CD4-positive, alpha-beta T cell treated with Interleukin-17A for 4 hours (primary cell): Measurements from ENCODE around the gene ATAD1.
"Not testable (repeated sequence)": the region's sequence is repeated elsewhere in the genome, so short reads cannot be mapped to it uniquely, and the experiment has no call there.

ENCODE experiments used
- DNase-seq: peaks from one replicate; pipeline ENCODE4 v3.0.0-alpha.2; 2020; ENCODE audit warnings: mixed read lengths

Gene ATAD1

DNA sequence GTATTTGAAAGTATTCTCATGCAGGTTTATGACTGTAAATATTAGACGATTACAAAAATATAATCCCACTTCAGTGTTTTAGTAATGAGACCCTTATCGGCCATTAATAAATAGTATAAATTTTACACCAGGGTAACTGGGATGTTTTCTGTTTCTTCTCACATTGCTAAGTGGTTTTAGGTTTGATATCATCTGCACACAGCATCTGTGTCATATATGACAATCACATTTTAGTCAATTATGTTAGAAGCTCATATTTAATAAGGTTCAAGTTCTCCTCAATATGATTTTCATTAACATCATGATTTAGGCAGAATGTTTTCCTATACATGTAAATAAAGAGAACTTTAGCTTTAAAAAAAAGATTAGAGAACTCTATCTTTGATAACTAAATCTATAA, 66.8 kb downstream of the ATAD1 start:
- DNase-seq: no peak

GRCh38 chr10:87750817-87751216, 67.2 kb downstream of the ATAD1 start:
- no peak for DNase-seq

GRCh38 chr10:87750001-87750671, 67.9 kb downstream of the ATAD1 start:
- DNase-seq: no peak

DNA sequence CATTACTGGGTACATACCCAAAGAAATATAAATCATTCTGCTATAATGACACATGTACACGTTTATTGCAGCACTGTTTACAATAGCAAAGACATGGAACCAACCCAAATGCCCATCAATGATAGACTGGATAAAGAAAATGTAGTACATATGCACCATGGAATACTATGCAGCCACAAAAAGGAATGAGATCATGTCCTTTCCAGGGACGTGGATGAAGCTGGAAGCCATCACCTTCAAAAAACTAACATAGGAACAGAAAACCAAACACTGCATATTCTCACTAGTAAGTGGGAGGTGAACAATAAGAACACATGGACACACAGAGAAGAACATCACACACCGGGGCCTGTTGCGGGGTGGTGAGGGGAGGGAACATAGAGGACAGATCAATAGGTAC, 69.8 kb downstream of the ATAD1 start:
- DNase-seq: not testable (repeated sequence)

- no peak for DNase-seq
These were observed 71.1 kb downstream of the ATAD1 start for GRCh38 chr10:87746911-87747310.

DNA sequence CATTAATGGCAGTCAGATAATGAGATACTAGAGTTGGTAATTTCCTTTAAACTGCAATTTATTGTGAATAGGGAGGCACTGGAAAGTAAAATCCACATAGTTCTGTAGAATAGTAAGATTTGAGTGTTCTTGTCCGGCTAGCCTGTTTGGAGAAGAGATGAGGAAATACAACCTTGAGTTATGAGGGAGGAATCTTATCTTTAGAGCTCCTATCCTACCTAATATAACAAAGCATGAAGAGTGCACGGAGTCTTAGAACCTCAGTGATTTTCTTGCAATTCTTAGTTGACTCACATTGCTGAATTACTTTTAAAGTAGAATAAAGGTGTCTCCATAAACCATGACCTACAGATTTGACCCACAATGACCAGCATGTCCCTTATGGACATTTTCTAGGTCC, 73.4 kb downstream of the ATAD1 start:
- no peak for DNase-seq

GRCh38 chr10:87742992-87743610, 74.9 kb downstream of the ATAD1 start:
- DNase-seq: not testable (repeated sequence)

GRCh38 chr10:87740254-87740655, 77.8 kb downstream of the ATAD1 start:
- DNase-seq: no peak

GRCh38 chr10:87739703-87740102, 78.3 kb downstream of the ATAD1 start:
- no peak for DNase-seq

GRCh38 chr10:87738253-87738652, 79.8 kb downstream of the ATAD1 start:
- DNase-seq: not testable (repeated sequence)

DNA sequence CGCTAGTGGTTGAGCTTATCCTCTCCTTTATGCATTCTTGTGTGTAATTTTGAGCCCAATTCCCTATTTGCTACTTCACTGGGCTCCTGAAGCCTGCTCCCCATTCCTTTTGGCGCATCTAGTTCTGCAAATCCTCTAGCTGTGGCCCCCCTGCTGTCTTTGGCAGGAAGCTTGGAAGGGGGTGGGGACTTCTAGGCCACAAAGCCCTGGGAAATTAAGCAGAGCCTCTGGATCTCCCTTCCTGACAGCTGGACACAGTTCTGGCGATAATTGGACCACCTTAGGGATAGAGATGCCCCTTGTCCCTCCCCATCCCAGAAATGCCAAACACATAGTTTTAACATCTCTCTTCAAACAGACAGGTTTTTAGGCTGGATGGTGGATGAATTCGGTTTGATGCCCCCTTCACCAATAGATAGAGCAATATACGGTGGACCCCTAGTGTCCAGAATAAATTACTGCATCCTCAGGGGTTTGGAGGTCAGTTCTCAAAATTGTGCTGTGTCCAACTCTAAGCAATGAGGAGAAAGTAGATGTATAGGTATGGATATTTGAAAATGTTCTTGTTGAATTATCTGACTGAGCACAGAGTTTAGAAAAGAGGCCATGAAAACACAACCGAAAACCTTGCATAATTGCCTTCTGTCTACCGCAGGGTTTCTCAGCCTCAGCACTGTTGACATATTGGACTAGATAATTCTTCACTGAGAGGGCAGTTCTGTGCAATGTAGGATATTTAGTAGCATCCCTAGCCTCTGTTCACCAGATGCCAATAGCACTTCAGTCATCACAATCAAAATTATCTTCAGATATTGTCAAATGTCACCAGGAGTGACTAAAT, 82.8 kb downstream of the ATAD1 start:
- no peak for DNase-seq

GRCh38 chr10:87733081-87733480, 84.9 kb downstream of the ATAD1 start:
- DNase-seq: no peak

GRCh38 chr10:87729940-87730339, 88.1 kb downstream of the ATAD1 start:
- no peak for DNase-seq

DNA sequence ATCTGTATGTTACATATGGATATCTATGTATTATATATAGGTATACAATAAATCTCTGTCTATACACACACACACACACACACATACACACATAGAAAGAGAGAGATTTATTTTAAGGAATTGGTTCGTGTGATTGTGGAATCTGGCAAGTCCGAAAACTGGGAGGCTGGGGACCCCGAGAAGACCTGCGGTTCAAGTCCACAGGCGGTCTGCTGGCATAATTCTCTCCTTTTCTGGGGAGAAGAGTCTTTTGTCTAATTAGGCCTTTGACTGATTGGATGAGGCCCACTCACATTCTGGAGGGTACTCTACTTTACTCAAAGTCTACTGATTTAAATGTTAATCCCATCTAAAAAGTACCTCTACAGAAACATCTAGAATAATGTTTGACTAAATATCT, 93.2 kb downstream of the ATAD1 start:
- DNase-seq: no peak

GRCh38 chr10:87723500-87723899, 94.5 kb downstream of the ATAD1 start:
- DNase-seq: no peak

GRCh38 chr10:87722716-87723115, 95.3 kb downstream of the ATAD1 start:
- no peak for DNase-seq

DNA sequence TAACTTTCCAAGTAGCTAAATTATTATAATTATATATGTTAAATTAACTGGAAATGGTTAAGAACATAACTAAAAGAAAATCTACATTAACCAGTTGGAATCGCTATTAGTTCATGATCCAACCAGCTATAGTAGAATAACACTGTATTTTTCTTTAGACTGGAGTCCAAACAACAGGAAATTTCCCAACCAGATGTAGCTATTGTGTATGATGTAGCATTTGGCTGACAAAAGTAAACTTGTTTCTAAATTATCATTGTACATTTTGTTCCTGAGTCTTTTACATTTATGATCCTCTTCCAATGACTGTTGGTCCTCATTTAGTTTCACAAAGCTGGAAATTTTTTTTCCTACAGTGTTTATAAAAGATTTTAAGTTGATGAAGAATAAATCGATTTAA, 96.2 kb downstream of the ATAD1 start:
- no peak for DNase-seq

DNA sequence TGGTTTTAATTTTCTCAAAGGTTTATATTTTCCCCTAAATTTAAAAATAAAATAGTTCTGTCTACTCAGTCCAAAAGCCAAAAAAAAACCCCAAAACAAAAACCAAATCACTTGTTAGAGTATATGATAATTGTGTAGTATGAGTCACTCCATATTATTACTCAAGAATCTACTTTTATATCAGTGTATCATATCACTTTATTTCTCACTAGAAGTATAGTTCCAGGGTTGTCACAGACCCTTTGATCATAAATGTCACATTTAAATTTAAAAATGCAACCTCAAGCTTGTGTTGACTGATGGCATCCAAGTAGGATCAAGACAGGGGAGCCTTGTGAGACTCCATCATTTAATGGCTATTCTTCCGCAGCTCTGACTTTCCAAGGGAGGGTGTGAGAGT, 97.4 kb downstream of the ATAD1 start:
- no peak for DNase-seq

- no peak for DNase-seq
These were observed 101.7 kb downstream of the ATAD1 start for GRCh38 chr10:87716348-87716670.

GRCh38 chr10:87715552-87716347, 102.3 kb downstream of the ATAD1 start:
- DNase-seq: no peak

DNA sequence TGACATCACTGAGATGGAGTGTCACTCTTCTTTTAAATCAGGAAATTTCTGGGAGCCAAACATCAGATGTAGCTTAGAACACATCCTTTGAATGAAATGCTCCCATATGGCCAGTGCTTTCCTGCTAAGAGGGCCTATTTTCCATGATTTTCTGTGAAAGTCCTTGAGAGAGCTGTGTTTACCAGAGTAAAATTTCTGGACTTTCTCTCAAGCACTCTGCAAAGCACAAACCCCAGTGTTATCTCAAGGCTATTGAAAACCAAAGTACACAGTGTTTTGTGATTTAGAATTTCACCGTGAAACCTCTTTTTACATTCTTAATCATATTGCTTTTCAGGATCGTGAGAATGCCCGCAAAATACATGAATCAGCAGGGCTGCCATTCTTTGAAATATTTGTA, 104.3 kb downstream of the ATAD1 start:
- no peak for DNase-seq

GRCh38 chr10:87712913-87713616, 105.0 kb downstream of the ATAD1 start:
- DNase-seq: no peak

DNA sequence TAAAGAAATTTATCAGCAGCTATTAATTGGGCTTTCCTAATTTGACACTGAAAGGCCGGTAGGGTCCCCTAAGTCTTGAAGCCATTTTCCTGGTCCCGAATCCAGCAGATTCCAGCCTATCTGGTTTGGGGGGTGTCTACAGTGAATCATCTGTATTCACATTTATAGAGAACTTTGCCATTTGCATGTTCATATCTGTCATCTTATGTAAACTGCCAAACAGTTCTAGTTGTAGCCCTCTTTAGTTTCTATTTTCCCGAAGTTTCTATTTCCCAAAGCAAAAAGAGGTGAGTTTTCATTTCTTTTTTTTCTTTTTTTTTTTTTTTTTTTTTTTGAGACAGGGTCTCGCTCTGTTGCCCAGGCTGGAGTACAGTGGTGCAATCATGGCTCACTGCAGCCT, 110.8 kb downstream of the ATAD1 start:
- no peak for DNase-seq
